Measurements from ENCODE around the gene ARFIP1.
"Not testable (repeated sequence)": the region's sequence is repeated elsewhere in the genome, so short reads cannot be mapped to it uniquely, and the experiment has no call there.

The ARFIP1 gene

GRCh38 chr4:152836936-152837335, 57.2 kb downstream of the ARFIP1 start:
- H3K4me3 ChIP-seq (ENCODE audit: low read depth, low read length) = no peak overlapping the region

DNA sequence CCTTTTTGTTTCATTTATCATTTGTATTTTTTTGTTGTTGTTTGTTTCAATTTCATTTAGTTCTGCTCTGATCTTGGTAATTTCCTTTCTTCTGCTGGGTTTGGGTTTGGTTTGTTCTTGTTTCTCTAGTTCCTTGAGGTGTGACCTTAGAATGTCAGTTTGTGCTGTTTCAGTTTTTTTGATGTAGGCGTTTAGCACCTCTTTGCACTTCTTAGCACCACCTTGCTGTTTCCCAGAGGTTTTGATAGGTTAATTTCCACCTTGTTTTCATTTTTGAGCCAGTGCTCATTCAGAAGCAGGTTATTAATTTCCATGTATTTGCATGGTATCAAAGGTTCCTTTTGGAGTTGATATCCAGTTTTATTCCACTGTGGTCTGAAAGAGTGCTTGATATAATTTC, 60.0 kb downstream of the ARFIP1 start:
- not testable (repeated sequence) for H3K4me3 ChIP-seq (ENCODE audit: low read depth, low read length)

DNA sequence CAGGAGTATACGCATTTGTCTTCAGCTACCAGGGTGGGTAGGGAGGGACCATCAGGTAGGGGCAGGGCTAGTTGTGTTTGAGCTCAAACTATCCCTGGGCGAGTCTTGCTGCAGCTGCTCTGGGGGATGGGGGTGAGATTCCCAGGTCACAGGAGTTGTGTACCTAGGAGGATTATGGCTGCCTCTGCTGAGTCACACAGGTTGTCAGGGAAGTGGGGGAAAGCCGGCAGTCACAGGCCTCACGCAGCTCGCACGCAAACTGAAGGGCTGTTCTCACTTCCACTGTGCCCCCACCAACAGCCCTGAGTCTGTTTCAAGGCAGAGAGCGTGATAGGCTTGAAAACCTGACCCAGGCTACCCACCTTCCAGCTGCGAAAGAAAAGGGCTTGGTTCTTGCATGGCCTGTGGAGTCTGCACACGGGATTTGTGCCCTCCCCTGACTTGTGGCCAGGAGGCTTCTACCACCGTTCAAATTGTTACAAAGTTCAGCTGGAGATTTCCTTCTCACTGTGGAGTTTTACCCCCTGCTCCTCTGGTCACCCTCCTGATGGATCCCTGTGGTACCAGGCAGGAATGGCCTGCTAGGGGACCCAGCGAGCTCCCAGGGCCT, 63.8 kb downstream of the ARFIP1 start:
- no peak overlapping the region for H3K4me3 ChIP-seq (ENCODE audit: low read depth, low read length)

GRCh38 chr4:152847376-152847775, 67.6 kb downstream of the ARFIP1 start:
- no peak overlapping the region for H3K4me3 ChIP-seq (ENCODE audit: low read depth, low read length)

DNA sequence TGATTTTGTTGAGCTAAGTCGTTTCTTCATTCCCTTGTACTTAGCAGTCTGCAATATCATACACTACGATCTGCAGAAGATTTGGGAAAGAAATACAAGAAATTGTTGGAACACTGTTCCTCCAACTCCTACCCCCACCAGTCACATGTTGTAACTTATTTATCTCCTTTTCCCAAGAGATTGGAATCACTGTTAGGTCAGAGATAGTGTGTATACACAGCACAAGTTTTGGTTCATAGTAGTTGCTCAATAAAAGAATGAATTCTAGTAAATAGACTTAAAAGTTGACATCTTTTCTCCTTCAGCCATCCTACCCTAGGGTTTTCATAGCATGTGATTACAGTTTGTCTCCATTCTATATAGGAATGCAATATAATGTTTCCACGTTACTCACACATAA, 68.8 kb downstream of the ARFIP1 start:
- H3K4me3 ChIP-seq (ENCODE audit: low read depth, low read length) = no peak overlapping the region

GRCh38 chr4:152849350-152849749, 69.6 kb downstream of the ARFIP1 start:
- H3K4me3 ChIP-seq (ENCODE audit: low read depth, low read length) = no peak overlapping the region

GRCh38 chr4:152850377-152850776, 70.6 kb downstream of the ARFIP1 start:
- H3K4me3 ChIP-seq (ENCODE audit: low read depth, low read length) = no peak overlapping the region

GRCh38 chr4:152851226-152851625, 71.5 kb downstream of the ARFIP1 start:
- H3K4me3 ChIP-seq (ENCODE audit: low read depth, low read length) = no peak overlapping the region

DNA sequence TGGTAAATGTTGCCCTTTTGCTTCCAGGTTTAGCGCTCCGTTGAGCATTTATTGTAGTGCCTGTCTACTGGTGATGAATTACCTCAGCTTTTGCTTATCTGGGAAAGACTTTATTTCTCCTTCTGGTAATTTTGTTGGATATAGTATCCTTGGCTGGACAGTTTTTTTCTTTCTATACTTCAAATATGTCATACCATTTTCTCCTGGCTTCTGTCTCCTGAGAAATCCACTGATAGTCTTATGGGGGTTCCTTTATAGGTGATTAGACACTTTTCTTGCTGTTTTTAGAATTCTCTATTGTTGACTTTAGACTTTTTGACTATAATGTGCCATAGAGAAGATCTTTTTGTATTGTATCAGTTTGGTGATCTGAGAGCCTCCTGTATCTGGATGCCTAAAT, 73.5 kb downstream of the ARFIP1 start:
- no peak overlapping the region for H3K4me3 ChIP-seq (ENCODE audit: low read depth, low read length)

DNA sequence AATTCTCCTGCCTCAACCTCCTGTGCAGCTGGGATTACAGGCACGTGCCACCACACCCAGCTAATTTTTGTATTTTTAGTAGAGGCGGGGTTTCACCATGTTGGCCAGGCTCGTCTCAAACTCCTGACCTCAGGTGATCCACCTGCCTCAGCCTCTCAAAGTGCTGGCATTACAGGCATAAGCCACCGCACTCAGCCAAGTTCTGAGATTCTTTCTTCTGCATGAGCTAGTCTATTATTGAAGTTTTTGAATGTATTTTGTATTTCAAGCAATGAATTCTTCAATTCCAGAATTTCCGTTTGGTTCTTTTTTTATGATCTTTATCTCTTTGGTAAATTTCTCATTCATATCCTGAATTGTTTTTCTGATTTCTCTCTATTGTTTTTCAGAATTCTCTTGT, 74.3 kb downstream of the ARFIP1 start:
- H3K4me3 ChIP-seq (ENCODE audit: low read depth, low read length) = not testable (repeated sequence)

DNA sequence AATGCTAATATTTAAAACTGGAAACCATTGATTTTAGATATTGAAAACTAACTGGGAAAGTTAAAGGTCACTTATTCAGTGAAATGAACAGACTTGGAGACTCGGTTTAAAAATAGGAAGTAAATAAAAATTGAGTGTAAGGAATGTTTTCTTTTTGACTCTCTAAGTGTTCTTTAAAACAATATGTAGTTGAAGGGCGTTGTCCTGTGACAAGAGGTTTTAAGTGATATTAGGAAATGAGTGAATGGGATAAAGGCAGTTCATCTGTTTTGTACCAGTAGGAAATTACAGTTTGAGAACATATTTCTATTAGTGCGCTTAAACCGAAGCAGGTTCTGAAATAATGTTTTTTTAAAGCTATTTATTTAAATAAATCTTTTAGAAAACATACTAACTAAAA, 77.2 kb downstream of the ARFIP1 start:
- H3K4me3 ChIP-seq (ENCODE audit: low read depth, low read length) = no peak overlapping the region

GRCh38 chr4:152858934-152859333, 79.2 kb downstream of the ARFIP1 start:
- H3K4me3 ChIP-seq (ENCODE audit: low read depth, low read length) = no peak overlapping the region

DNA sequence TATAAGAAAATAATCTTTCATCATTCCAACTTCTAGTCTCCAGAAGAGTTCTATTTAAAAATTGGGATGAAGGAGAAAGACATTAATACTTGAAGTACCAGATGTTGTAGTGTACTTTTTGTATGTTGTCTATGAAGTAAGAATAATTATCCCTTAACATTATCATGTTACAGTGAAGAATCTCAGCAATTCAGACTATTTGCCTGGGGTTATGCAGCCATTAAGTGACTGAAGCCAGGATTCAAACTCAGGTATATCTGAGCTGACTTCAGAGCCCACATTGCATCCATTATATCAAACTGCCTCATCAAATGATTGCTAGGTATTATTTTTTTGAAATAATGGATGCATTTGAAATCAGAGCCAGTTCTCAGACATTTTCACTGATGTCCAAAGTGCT, 80.3 kb downstream of the ARFIP1 start:
- H3K4me3 ChIP-seq (ENCODE audit: low read depth, low read length) = no peak overlapping the region

DNA sequence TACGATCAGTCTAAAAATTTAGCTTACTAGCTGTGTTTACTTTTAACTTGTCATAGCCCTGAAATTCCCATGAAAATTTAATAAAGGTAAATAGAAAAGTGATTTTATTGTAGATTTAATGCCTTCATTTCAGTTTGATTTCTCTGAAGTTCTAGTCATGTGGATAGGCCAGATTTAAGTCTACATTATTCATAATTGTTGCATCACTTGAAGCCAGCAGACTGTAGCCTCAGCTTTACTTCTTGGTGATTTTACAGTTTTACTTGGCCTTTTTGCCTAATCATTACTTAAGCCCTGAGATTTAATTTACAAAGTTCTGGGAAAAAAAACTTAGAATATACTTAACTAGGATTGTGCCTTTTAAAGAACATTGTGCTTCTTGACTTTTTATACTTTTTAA, 82.9 kb downstream of the ARFIP1 start:
- no peak overlapping the region for H3K4me3 ChIP-seq (ENCODE audit: low read depth, low read length)

- no peak overlapping the region for H3K4me3 ChIP-seq (ENCODE audit: low read depth, low read length)
These were observed 84.6 kb downstream of the ARFIP1 start for GRCh38 chr4:152864361-152864760.

DNA sequence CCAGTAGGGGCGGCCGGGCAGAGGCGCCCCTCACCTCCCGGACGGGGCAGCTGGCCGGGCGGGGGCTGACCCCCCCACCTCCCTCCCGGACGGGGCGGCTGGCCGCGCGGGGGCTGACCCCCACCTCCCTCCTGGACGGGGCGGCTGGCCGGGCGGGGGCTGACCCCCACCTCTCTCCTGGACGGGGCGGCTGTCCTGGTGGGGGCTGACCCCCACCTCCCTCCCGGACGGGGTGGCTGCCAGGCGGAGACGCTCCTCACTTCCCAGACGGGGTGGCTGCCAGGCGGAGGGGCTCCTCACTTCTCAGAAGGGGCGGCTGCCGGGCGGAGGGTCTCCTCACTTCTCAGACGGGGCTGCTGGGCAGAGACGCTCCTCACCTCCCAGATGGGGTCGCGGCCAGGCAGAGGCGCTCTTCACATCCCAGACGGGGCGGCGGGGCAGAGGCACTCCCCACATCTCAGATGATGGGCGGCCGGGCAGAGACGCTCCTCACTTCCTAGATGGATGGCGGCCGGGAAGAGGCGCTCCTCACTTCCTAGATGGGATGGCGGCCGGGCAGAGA, 86.8 kb downstream of the ARFIP1 start:
- not testable (repeated sequence) for H3K4me3 ChIP-seq (ENCODE audit: low read depth, low read length)

GRCh38 chr4:152870606-152871005, 90.9 kb downstream of the ARFIP1 start:
- no peak overlapping the region for H3K4me3 ChIP-seq (ENCODE audit: low read depth, low read length)

DNA sequence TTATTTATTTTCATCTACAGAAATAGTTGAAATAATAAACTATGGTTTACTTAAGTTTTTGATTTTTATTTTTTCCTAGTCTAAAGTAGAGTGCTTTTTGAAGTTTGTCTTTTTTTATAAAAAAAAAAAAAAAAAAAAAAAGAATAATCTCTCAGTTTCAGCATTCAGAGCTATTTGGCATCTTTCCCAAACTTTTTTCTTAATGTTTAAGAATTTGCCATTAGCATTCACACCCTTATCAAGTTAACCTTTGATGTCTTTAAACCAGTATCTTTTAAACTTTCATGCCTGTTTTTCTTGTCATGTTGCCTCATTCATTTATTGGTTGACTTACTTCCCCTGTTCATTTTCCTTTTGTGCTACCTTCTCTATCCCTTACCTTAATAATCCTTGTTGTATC, 95.5 kb downstream of the ARFIP1 start:
- no peak overlapping the region for H3K4me3 ChIP-seq (ENCODE audit: low read depth, low read length)

- H3K4me3 ChIP-seq (ENCODE audit: low read depth, low read length) = no peak overlapping the region
These were observed 98.1 kb downstream of the ARFIP1 start for GRCh38 chr4:152877868-152878267.

DNA sequence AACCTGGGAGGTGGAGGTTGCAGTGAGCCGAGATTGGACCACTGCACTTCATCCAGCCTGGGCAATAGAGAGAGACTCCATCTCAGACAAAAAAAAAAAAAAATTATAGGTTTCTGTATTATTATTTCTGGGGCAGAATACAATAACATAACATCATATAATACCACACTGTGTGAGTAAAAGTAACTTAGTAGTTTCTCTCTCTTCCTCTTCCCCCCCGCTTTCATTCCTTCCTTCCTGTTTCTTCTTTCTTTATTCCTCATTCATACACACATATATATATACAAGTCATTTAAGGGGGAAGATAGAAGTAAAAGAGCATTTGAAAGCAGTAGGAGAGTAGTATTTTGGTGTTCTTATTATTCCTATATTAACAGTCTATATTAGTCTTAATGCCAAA, 100.5 kb downstream of the ARFIP1 start:
- no peak overlapping the region for H3K4me3 ChIP-seq (ENCODE audit: low read depth, low read length)

GRCh38 chr4:152881974-152882373, 102.2 kb downstream of the ARFIP1 start:
- no peak overlapping the region for H3K4me3 ChIP-seq (ENCODE audit: low read depth, low read length)

GRCh38 chr4:152885185-152885584, 105.4 kb downstream of the ARFIP1 start:
- H3K4me3 ChIP-seq (ENCODE audit: low read depth, low read length) = no peak overlapping the region

GRCh38 chr4:152886201-152886600, 106.4 kb downstream of the ARFIP1 start:
- H3K4me3 ChIP-seq (ENCODE audit: low read depth, low read length) = no peak overlapping the region

Data from iPS-11a (cell line).